Testis (tissue), 2 donors: ENCODE measurements around the gene NSUN2.

Experiments
- CTCF ChIP-seq, 3 experiments: fragments of 450-650 bp in 2 of 3; fragments of 200-600 bp in 1 of 3; sonication (generic) in 1 of 3; IDR thresholded peaks; one replicate each; pipeline ENCODE4 v1.5.1; 2016 to 2019; ENCODE audit warnings: antibody characterized with exemption in 3 of 3, mild to moderate bottlenecking in 2 of 3, moderate library complexity in 1 of 3
- POLR2A ChIP-seq: fragments of 450-650 bp; IDR thresholded peaks from one replicate; pipeline ENCODE4 v1.6.1; 2017; ENCODE audit warnings: antibody characterized with exemption, mild to moderate bottlenecking, moderate library complexity

DNA sequence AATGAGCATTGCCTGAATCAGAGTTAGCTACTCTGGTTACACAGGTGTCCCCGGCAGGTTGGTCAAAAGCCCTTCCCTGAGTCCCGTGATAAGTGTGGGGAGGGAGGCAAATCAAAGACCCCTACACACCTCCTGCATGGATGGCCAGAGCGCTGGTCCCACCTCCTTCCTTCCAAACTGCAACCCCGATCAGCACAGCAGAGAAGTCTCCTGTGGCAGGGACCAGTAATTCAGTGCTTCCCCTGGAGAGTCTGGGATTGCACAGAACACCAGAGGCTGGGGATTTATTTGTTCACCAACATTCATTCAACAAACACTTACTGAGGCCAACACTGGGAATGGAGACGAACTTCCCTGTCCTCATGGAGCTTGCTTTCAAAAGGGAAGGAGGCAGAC lies 46.2 kb downstream of the NSUN2 start:
- no peak for TF ChIP-seq CTCF (IDR thresholded peaks at IDR 0.05)
- no peak for TF ChIP-seq POLR2A
